Activated naive CD4-positive, alpha-beta T cell treated with anti-CD3 and anti-CD28 coated beads for 36 hours (primary cell): ENCODE measurements around the gene BRSK1. TPM values are rescaled to one million over a fixed set of nuclear protein-coding genes. Genes with fewer than 3 reads are reported as not detected.
"Not testable (repeated sequence)": the region's sequence is repeated elsewhere in the genome, so short reads cannot be mapped to it uniquely, and the experiment has no call there.

Experiments
- CTCF ChIA-PET: fragments of 350-600 bp; sonication (Branson Sonifier 250); formaldehyde crosslinking; loops from one replicate; lab custom pipeline; 2021; ENCODE audit warnings: antibody characterized with exemption; lab: Charles Lee
- DNase-seq: peaks from one replicate; pipeline ENCODE4 v3.0.0-alpha.2; 2020
- H3K27ac Mint-ChIP-seq: one replicate; pipeline ENCODE4 v1.8.0; 2021; ENCODE audit warnings: mild to moderate bottlenecking, mixed read lengths
- H3K27me3 Mint-ChIP-seq: one replicate; pipeline ENCODE4 v1.8.0; 2021; ENCODE audit warnings: low read depth, mixed read lengths
- H3K36me3 Mint-ChIP-seq: one replicate; pipeline ENCODE4 v1.8.0; 2021; ENCODE audit warnings: low read depth, mixed read lengths
- H3K4me1 Mint-ChIP-seq: one replicate; pipeline ENCODE4 v1.8.0; 2021; ENCODE audit warnings: low read depth, mixed read lengths
- H3K4me3 Mint-ChIP-seq: one replicate; pipeline ENCODE4 v1.8.0; 2021; ENCODE audit warnings: mild to moderate bottlenecking, moderate library complexity, mixed read lengths
- H3K9me3 Mint-ChIP-seq: one replicate; pipeline ENCODE4 v1.8.0; 2021; ENCODE audit warnings: mixed read lengths
- intact Hi-C: fragments of 100-400 bp; cut with micrococcal nuclease; formaldehyde crosslinking; loops from one replicate; pipeline ENCODE4 v1.15.1; 2023
- total RNA-seq, 2 experiments: library from RNA; stranded (reverse); gene quantifications; one replicate each; pipeline ENCODE4 v1.2.3, GENCODE V29; 2021

Gene BRSK1
- total RNA-seq, 2 experiments from 2014 or later = 1.4 to 2.2 TPM

DNA sequence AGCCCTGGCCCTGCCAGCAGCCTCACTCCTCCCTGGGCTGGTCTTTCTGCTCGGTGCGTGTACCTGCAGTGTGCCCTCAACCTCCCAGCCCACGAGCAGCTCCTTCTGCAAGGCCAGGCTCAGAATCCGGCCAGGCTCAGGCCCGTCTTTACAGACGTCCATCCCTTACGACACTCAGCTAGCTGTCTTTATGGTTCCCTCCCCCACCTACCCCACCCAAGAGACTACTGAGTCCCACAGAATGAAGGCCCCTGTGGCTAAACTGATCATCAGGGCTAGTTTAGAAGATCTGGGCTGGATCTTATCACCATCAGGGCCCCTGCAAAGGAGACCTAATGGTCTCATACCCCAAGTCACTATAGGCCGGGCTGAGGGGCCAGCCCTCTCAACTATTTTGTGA lies 30.6 kb downstream of the BRSK1 start:
- intact Hi-C loops = no loop called here
- CTCF ChIA-PET = no interaction called here
- Mint-ChIP-seq H3K4me3 (no peak overlapping the region), H3K27ac (no peak overlapping the region), H3K4me1 (no peaks in the 10 kb centered on the region), H3K9me3 (no peaks in the 10 kb centered on the region), H3K36me3 (no peaks in the 10 kb centered on the region), H3K27me3 (no peaks in the 10 kb centered on the region)
- no peak for DNase-seq

- no peak for DNase-seq
- Mint-ChIP-seq H3K27me3 (no peaks in the 10 kb centered on the region), H3K4me3 (no peak overlapping the region), H3K9me3 (no peaks in the 10 kb centered on the region), H3K27ac (no peak overlapping the region), H3K36me3 (no peaks in the 10 kb centered on the region), H3K4me1 (no peaks in the 10 kb centered on the region)
- intact Hi-C loops = no loop called here
- CTCF ChIA-PET = interaction anchor here (0.6 kb wide), 2 partner anchors 23 to 143 kb away, joined by 4 read pairs; no protein-coding TSS in a partner anchor
Measured at GRCh38 chr19:55315956-55316525, 32.2 kb downstream of the BRSK1 start.

GRCh38 chr19:55316646-55317045 lies 32.8 kb downstream of the BRSK1 start:
- H3K9me3 Mint-ChIP-seq = no peaks in the 10 kb centered on the region
- no peak overlapping the region for H3K27ac Mint-ChIP-seq
- no peaks in the 10 kb centered on the region for H3K36me3 Mint-ChIP-seq
- intact Hi-C loops = no loop called here
- H3K4me1 Mint-ChIP-seq = no peaks in the 10 kb centered on the region
- H3K27me3 Mint-ChIP-seq = no peaks in the 10 kb centered on the region
- H3K4me3 Mint-ChIP-seq = no peak overlapping the region
- DNase-seq = no peak
- CTCF ChIA-PET = interaction anchor here (0.6 kb wide), 2 partner anchors 24 to 26 kb away, joined by 3 to 4 read pairs; no protein-coding TSS in a partner anchor

DNA sequence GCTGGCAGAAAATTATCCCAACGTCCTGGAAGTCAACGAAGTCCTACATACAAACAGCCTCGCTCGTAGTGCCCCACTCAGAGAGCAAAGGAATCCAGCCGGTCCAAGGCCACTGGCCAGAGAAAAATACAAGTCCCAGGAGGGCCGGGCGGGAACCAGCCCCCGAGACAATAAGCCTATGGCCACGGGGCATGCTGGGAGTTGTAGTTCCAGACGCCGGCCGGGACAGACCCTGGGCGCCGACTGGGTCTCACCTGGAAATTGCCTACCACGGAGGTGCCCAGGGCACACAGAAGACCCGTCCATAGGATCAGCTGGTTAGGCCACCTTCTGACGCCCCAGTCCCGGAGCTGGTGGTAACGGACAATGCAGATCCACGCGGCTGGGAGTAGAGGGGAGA lies 36.0 kb downstream of the BRSK1 start:
- no peak overlapping the region for H3K27ac Mint-ChIP-seq
- no peaks in the 10 kb centered on the region for H3K9me3 Mint-ChIP-seq
- no peak for DNase-seq
- no peak overlapping the region for H3K4me3 Mint-ChIP-seq
- CTCF ChIA-PET = interaction anchor here (0.6 kb wide), 1 partner anchor 38 kb away, joined by 5 read pairs; no protein-coding TSS in a partner anchor
- intact Hi-C loops = no loop called here
- no peaks in the 10 kb centered on the region for H3K4me1 Mint-ChIP-seq
- H3K36me3 Mint-ChIP-seq = no peaks in the 10 kb centered on the region
- peaks cover 6% of the 10 kb centered on the region for H3K27me3 Mint-ChIP-seq

GRCh38 chr19:55320844-55321419 lies 37.1 kb downstream of the BRSK1 start:
- no peak overlapping the region for H3K4me3 Mint-ChIP-seq
- DNase-seq = no peak
- no peaks in the 10 kb centered on the region for H3K36me3 Mint-ChIP-seq
- no peaks in the 10 kb centered on the region for H3K9me3 Mint-ChIP-seq
- H3K27me3 Mint-ChIP-seq = peaks cover 6% of the 10 kb centered on the region
- no peaks in the 10 kb centered on the region for H3K4me1 Mint-ChIP-seq
- intact Hi-C loops = no loop called here
- no peak overlapping the region for H3K27ac Mint-ChIP-seq
- CTCF ChIA-PET = interaction anchor here (0.9 to 2.4 kb wide), 2 partner anchors 19 to 29 kb away, joined by 3 to 7 read pairs; no protein-coding TSS in a partner anchor

DNA sequence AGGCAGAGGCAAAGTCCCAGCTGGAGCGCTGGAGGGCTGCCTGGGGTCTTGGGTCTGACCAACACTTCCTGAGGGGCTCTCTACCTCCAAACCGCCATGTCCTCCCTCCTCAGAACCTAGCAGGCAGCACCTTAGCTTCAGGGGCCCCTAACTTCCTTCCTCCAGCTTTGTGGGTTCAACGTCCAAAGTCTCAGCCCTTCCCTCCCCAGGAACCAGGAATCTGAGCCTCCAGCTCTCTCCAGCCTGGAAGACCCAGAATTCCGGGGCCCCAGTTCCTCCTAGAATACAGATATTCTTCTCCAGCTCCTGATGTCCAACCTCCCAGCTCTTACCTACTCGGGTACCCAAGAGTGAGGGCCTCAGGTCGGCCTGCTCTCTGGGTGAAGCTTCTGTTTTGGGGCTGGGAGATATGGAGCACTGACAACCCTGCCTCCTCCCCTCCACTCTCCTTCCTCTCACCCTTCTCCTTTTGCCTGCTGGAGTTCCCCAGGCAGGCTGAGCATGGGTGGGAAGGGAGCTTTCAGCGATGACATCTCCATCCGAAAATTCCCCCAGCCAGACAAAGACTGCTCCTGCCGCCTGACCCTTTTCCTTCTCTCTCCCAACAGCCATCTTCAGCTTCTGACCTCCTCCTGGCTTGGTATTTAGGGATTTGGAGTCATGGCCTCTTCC lies 37.8 kb downstream of the BRSK1 start:
- Mint-ChIP-seq H3K27me3 (peaks cover 6% of the 10 kb centered on the region), H3K36me3 (no peaks in the 10 kb centered on the region), H3K27ac (no peak overlapping the region), H3K9me3 (no peaks in the 10 kb centered on the region), H3K4me3 (no peak overlapping the region), H3K4me1 (no peaks in the 10 kb centered on the region)
- DNase-seq = no peak
- intact Hi-C loops = no loop called here
- CTCF ChIA-PET = interaction anchor here (0.6 to 2.4 kb wide), 3 partner anchors 20 to 47 kb away, joined by 3 to 7 read pairs (median 3); no protein-coding TSS in a partner anchor

- DNase-seq = no peak
- Mint-ChIP-seq H3K9me3 (no peaks in the 10 kb centered on the region), H3K27ac (no peak overlapping the region), H3K27me3 (peaks cover 6% of the 10 kb centered on the region), H3K4me3 (no peak overlapping the region), H3K4me1 (no peaks in the 10 kb centered on the region), H3K36me3 (no peaks in the 10 kb centered on the region)
- intact Hi-C loops = no loop called here
- CTCF ChIA-PET = interaction anchor here (0.6 to 2.4 kb wide), 2 partner anchors 20 to 46 kb away, joined by 3 to 7 read pairs; no protein-coding TSS in a partner anchor
Measured at GRCh38 chr19:55322204-55322885, 38.5 kb downstream of the BRSK1 start.

- intact Hi-C loops = no loop called here
Measured at GRCh38 chr19:55324662-55325061, 40.9 kb downstream of the BRSK1 start.

GRCh38 chr19:55325172-55325571 lies 41.4 kb downstream of the BRSK1 start, which contains the start of gene TMEM150B:
Gene TMEM150B (minus strand): TSS chr19:55325341. CDS start chr19:55321036, 4,305 bp downstream.
- H3K27me3 Mint-ChIP-seq = peaks cover 6% of the 10 kb centered on the region

More at GRCh38 chr19:55324662-55325061, 40.9 kb downstream of the BRSK1 start:
- Mint-ChIP-seq H3K27me3 (peaks cover 6% of the 10 kb centered on the region), H3K9me3 (no peaks in the 10 kb centered on the region), H3K27ac (no peak overlapping the region), H3K4me1 (no peaks in the 10 kb centered on the region), H3K4me3 (no peak overlapping the region), H3K36me3 (no peaks in the 10 kb centered on the region)
- DNase-seq = no peak
- CTCF ChIA-PET = no interaction called here

DNA sequence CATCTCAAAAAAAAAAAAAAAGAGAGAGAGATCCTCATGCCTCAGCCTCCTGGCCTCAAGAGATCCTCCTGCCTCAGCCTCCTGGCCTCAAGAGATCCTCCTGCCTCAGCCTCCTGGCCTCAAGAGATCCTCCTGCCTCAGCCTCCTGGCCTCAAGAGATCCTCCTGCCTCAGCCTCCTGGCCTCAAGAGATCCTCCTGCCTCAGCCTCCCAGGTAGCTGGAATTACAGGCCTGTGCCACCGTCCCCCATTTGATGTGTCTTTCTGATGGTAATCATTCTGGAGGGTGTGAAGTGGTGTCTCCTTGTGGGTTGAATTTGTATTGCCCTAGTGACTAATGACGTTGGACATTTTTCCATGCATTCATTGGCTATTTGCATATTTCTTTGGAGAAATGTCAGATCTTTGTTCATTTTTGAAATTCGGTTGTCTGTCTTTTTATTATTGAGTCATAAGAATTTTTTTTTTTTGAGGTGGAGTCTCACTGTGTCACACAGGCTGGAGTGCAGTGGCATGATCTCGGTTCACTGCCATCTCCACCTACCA lies 45.0 kb downstream of the BRSK1 start:
- H3K4me3 Mint-ChIP-seq, intact Hi-C loops, DNase-seq, H3K27ac Mint-ChIP-seq, H3K36me3 Mint-ChIP-seq, H3K4me1 Mint-ChIP-seq, H3K9me3 Mint-ChIP-seq, H3K27me3 Mint-ChIP-seq: not testable (repeated sequence)
- CTCF ChIA-PET = interaction anchor here (0.7 kb wide), 1 partner anchor 91 kb away, joined by 7 read pairs; no protein-coding TSS in a partner anchor

More at GRCh38 chr19:55325172-55325571, 41.4 kb downstream of the BRSK1 start, which contains the start of gene TMEM150B:
- DNase-seq = no peak
- intact Hi-C loops = no loop called here
- Mint-ChIP-seq H3K36me3 (no peaks in the 10 kb centered on the region), H3K4me3 (no peak within 1 kb of the TSS), H3K9me3 (no peaks in the 10 kb centered on the region), H3K27ac (no peak within 1 kb of the TSS), H3K4me1 (no peaks in the 10 kb centered on the region)
- CTCF ChIA-PET = no interaction called here

DNA sequence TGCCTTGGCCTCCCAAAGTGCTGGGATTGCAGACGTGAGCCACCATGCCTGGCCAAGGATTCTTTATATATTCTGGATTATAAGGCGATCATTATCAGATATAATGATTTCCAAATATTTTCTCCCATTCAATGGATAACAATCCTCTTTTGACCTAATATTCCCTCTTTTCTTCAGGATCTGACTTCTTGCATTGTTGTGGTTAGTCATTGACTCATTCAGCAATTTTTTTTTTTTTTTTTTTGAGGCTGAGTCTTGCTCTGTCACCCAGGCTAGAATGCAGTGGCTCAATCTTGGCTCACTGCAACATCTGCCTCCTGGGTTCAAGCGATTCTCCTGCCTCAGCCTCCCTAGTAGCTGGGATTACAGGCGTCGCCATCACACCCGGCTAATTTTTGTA lies 46.0 kb downstream of the BRSK1 start:
- H3K36me3 Mint-ChIP-seq, H3K9me3 Mint-ChIP-seq, DNase-seq, H3K27me3 Mint-ChIP-seq, intact Hi-C loops, H3K27ac Mint-ChIP-seq, H3K4me3 Mint-ChIP-seq, CTCF ChIA-PET, H3K4me1 Mint-ChIP-seq: not testable (repeated sequence)

GRCh38 chr19:55333870-55334269 lies 50.1 kb downstream of the BRSK1 start:
- H3K4me3 Mint-ChIP-seq = no peak overlapping the region
- no peaks in the 10 kb centered on the region for H3K9me3 Mint-ChIP-seq
- H3K4me1 Mint-ChIP-seq = peaks cover 5% of the 10 kb centered on the region
- CTCF ChIA-PET = no interaction called here
- H3K27me3 Mint-ChIP-seq = peaks cover 5% of the 10 kb centered on the region
- H3K36me3 Mint-ChIP-seq = no peaks in the 10 kb centered on the region
- H3K27ac Mint-ChIP-seq = no peak overlapping the region
- intact Hi-C loops = no loop called here
- DNase-seq = no peak
